GM12875 (cell line): ENCODE measurements around the gene TEX52.

Source experiments
- H3K4me3 ChIP-seq: one replicate; pipeline ENCODE4 v1.5.1; 2011; ENCODE audit warnings: low read depth, low read length, control low read depth
- TF ChIP-seq, protein P1 (sequence below): IDR thresholded peaks from 2 replicates; pipeline ENCODE4 v1.5.1; 2011; ENCODE audit warnings: low read depth, mild to moderate bottlenecking, control low read depth, inconsistent platforms, low read length, moderate library complexity, borderline replicate concordance; ENCODE audit not compliant: insufficient read depth

TEX52 gene

DNA sequence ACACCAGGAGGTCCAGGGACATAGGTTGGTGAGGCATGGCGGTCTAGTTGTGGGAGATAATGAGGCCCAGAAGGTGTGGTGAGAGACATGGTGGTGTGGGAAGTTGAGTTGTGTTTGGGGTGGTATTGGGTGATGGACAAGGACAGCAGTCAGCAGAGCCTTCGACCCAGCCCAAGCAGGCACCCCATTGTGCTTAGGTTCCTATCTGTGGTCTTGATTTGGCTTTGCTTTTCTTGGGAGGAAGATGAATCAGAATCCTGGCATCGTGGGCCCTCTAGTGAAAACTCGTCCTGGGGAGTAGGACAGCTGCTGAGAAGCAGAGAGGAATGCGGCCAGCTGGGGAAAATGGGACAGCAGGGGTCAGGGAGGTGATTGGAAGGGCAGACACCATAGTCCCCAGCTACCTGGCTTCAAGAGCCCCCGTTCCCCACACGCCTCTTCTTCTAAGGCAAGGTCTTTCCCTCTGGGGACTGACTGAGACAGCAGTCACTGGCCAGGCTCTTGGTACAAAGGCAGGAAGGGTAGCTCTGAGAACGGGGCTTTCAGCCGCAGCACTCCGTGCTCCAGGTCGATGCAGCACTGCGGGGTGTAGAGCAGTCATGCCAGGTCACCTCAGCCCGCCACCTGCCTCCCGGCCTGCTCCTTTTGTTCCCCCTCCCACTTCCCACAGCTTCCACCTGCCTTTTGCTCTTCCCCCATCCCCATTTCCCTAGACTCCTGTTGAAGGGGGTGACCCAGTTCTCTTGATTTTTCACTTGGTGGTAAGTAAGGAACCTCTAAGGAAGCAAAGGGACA, 29.9 kb downstream of the TEX52 start:
- TF ChIP-seq, protein P1, sequence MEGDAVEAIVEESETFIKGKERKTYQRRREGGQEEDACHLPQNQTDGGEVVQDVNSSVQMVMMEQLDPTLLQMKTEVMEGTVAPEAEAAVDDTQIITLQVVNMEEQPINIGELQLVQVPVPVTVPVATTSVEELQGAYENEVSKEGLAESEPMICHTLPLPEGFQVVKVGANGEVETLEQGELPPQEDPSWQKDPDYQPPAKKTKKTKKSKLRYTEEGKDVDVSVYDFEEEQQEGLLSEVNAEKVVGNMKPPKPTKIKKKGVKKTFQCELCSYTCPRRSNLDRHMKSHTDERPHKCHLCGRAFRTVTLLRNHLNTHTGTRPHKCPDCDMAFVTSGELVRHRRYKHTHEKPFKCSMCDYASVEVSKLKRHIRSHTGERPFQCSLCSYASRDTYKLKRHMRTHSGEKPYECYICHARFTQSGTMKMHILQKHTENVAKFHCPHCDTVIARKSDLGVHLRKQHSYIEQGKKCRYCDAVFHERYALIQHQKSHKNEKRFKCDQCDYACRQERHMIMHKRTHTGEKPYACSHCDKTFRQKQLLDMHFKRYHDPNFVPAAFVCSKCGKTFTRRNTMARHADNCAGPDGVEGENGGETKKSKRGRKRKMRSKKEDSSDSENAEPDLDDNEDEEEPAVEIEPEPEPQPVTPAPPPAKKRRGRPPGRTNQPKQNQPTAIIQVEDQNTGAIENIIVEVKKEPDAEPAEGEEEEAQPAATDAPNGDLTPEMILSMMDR: no peak
- H3K4me3 ChIP-seq: no peak overlapping the region

DNA sequence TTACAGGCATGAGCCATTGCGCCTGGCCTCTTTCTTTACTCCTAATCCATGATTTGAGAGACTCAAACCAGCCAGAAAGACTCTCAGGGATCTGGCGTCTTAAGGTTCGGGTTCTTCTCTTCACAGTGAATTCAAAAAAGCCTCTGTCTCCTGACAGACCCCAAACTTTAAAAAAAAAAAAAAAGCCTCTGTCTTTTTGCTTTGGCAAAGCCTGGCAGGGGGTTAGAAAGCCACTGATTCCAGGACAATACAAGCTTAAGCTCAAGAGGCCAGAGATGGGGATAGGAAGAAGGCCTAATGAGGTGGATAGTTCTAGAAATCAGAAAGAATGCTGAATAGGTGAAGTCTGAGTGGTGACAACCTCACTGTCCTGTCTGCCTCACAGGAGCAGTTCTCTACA, 30.8 kb downstream of the TEX52 start:
- no peak overlapping the region for H3K4me3 ChIP-seq
- TF ChIP-seq, protein P1: no peak

DNA sequence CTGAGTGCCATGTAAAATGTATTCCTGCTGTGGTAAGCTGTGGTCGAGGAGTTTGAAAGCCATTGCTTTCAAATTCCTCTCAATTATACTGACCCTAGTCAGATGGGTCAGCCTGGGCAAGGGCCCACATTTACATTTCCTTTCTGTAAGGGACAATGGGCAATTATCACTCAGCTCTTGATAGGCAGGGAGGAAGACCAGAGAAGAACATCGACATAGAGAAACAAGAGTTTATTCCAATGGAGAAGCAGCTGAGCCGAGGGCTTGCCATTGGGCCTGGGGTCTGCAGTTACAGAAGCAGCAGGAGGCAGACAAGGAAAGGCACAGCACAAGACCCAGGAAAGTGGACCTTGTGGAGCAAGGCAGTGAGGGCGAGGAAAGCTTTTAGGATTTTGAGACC, 31.7 kb downstream of the TEX52 start:
- H3K4me3 ChIP-seq: no peak overlapping the region
- TF ChIP-seq, protein P1: no peak

DNA sequence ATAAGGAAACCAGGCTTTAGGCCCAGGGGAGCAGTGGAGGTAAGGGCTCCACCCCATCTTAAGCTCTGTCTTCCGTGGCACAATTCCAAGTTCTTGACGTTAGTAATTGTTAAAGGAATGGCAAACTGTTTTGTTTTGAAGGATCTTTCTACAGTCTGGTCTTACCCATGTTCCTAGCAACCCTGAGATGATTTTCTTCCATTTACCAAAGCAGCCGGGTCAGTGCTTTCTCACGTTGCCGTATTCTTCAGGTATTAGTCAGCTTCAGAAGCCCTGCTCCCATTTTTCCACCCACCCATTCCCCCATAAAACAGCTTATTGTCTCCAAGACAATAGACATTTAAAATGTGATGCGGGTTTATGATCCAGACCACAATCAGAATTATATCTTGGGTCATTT, 32.3 kb downstream of the TEX52 start:
- no peak overlapping the region for H3K4me3 ChIP-seq
- TF ChIP-seq, protein P1: no peak

DNA sequence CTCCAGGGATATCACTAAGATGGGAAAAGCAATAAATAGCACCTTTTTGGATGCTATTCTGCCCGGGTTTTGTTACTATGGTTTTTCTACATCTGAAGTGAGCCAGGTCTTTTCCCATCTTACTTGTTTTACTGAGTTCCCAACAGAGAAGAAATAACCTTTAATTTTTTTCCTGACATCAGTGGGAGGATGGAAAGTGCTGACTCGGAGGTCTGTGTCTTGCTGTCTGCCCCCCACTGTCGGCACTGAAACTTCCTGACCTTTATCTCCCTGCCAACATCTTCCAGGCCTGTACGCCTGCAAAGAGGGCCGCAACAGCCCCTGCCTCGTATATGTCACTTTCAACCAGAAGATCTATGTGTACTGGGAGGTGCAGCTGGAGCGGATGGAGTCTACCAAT, 33.4 kb downstream of the TEX52 start:
- no peak overlapping the region for H3K4me3 ChIP-seq
- TF ChIP-seq, protein P1: no peak

DNA sequence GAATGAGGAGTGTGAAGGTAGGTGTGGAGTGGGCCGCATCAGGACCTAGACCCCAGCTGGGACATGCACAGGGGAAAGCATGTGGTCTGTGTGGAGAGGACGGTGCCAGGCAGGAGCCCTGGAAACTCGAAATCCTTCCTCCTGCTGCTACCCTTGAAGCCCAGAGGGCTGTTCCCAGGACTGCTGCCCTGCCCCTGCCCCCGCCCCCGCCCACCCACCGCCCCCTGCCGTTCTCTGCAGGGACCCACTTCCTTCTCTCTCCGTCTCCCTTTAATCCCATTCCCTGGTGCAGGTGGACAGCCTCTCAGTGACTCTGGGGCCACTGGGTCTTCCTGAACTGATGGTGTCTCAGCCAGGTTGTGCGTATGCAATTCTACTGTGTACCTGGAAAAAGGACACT, 36.4 kb downstream of the TEX52 start:
- no peak overlapping the region for H3K4me3 ChIP-seq
- TF ChIP-seq, protein P1: no peak

DNA sequence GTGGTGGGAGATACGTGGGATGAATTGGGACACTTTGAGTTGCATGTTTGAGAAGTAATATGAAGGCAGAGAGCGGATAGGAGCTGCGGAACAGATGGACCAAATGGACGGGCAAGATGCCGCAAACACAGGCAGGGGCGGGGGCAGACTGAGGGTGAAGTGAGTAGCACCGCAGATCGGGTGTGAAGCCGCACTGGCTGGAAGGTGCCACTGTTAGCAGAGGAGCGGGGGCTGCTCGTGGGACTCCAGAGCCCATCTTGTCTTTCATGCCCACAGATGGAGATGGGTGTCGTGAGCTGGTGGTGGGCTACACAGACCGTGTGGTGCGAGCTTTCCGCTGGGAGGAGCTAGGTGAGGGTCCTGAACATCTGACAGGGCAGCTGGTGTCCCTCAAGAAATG, 37.0 kb downstream of the TEX52 start:
- TF ChIP-seq, protein P1: no peak
- H3K4me3 ChIP-seq: no peak overlapping the region
